ENCODE measurements around the gene RBM4.

The RBM4 gene

DNA sequence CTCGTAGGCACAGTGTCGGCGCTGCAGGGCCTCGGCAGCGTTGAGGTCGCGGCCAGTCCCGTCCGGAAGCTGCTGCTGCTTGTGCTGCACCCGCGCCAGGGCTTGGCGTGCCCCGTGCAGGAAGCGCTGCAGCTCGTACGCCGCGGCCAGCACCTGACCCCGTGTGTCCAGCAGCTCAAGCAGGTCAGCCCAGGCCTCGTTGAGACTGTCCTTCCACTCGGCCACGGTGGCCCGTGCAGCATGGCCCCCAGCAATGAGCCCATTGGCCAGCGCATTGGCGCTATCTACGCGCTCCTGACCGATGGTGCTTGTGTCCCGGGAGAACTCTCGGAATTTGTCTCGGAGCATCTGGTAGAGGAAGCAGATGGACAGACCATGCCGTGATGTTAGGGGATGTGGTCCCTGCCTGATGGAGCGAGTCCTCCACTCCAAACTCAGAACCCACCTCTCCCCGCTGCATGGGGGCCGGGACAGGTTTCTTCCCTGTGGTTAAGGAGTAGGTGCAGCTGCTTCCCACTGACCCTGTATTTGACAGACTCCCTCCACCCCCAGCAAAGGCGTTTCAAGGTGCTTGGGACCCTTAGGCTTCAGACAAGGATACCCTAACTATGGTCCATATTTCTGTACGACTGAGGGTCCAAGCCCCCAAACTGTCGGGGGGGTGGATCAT, 52.9 kb downstream of the RBM4 start:
- TF ChIP-seq, protein P1, sequence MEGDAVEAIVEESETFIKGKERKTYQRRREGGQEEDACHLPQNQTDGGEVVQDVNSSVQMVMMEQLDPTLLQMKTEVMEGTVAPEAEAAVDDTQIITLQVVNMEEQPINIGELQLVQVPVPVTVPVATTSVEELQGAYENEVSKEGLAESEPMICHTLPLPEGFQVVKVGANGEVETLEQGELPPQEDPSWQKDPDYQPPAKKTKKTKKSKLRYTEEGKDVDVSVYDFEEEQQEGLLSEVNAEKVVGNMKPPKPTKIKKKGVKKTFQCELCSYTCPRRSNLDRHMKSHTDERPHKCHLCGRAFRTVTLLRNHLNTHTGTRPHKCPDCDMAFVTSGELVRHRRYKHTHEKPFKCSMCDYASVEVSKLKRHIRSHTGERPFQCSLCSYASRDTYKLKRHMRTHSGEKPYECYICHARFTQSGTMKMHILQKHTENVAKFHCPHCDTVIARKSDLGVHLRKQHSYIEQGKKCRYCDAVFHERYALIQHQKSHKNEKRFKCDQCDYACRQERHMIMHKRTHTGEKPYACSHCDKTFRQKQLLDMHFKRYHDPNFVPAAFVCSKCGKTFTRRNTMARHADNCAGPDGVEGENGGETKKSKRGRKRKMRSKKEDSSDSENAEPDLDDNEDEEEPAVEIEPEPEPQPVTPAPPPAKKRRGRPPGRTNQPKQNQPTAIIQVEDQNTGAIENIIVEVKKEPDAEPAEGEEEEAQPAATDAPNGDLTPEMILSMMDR (IDR thresholded peaks at IDR 0.05; ENCODE audit: low read depth, low read length, missing control alignments): no peak
- H3K4me3 ChIP-seq (ENCODE audit: low read depth, low read length): no peak overlapping the region
- no peak for DNase-seq (ENCODE audit: low read depth)

DNA sequence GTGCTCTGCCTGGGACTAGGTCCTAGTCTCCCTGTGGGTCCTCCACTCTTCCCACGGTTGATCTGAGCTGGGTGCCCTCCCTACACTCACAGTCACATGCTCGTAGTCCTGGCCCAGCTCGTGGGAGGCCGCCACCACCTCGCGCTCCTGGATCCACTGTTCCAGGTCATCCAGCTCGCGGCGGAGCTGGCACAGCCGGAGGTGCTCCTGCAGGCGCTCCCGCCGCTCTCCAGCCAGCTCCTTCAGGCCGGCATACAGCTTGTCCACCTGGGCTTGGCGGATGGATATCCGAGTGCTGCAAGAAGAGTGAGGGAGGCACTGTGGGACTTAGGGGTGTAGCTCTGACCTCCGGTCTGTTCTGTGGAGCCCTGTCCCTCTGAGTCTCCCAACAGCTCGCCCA, 53.9 kb downstream of the RBM4 start:
- TF ChIP-seq, protein P1 (IDR thresholded peaks at IDR 0.05; ENCODE audit: low read depth, low read length, missing control alignments): no peak
- no peak for DNase-seq (ENCODE audit: low read depth)
- H3K4me3 ChIP-seq (ENCODE audit: low read depth, low read length): no peak overlapping the region

DNA sequence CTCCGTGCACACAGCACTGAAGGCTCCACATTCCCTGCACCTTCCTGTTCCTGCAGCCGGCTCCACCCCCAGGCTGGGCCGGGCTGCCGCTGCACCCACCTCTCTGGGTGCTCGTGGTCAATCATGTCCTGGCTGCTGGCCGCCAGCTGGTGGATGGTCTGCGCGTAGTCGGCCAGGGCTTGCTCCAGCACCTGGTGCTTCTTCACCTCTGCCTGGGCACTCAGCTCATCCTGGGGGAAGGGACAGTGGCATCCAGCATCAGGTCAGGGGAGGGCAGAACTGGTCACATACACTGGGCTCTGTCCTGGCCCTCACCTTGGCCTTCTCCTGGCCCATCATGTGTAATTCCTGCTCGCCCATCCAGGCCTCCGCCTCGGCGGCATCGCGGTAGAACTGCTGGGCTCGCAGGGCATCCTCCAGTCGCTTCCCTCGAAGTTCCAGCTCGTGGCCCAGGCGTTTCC, 54.4 kb downstream of the RBM4 start:
- H3K4me3 ChIP-seq (ENCODE audit: low read depth, low read length): no peak overlapping the region
- DNase-seq (ENCODE audit: low read depth): no peak
- TF ChIP-seq, protein P1 (IDR thresholded peaks at IDR 0.05; ENCODE audit: low read depth, low read length, missing control alignments): no peak

DNA sequence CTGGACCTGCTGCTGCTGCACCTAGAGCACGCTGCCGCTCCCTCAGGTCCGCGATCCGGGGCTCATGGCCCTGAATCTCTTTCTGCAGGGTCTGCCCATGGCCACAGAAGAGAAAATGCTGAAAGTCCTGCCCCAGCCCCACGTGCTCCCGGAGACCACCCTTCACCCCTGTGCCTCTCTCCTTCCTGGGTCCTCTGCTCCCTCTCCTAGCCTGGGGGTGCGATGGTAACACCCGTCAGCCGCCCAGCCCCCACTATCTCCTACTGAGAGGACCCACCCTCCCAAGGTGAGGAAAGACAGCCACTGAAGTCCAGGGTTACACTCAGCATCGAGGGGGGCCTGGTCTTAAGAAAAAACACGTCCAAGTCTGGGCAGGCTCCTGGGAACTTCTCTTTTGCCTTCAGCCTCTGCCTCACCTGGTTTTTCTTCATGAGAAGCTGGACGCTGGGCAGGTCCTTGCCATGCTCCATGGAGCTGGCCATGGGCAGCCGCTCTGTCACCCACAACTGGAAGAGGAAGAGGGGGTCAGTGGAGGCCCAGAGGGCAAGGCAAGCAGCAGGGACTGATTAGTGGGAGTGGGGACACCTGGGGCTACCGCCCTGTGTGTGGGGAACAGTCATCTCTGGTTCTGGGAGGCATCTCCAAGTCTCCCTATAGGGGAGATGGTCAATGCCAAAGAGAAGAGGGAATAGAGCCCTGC, 55.0 kb downstream of the RBM4 start:
- no peak for DNase-seq (ENCODE audit: low read depth)
- H3K4me3 ChIP-seq (ENCODE audit: low read depth, low read length): no peak overlapping the region
- TF ChIP-seq, protein P1 (IDR thresholded peaks at IDR 0.05; ENCODE audit: low read depth, low read length, missing control alignments): no peak

DNA sequence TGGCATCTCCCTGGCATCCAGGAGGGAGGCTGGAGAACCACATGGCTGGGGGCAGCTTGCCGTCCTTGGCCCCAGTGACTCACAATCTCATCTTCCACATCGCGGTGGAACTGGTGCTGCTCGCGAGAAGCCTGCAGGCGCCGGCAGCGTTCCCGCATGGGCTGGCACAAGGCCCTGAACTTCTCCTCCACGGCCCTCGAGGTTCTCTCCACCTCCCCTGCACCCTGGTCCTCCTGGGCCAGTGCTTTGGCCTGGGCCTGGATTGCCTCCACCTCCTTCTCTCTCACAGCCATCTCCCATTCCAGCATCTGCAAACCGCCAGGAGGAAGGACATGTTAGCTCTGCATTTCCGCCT, 55.5 kb downstream of the RBM4 start:
- no peak overlapping the region for H3K4me3 ChIP-seq (ENCODE audit: low read depth, low read length)
- DNase-seq (ENCODE audit: low read depth): no peak
- TF ChIP-seq, protein P1 (IDR thresholded peaks at IDR 0.05; ENCODE audit: low read depth, low read length, missing control alignments): no peak

DNA sequence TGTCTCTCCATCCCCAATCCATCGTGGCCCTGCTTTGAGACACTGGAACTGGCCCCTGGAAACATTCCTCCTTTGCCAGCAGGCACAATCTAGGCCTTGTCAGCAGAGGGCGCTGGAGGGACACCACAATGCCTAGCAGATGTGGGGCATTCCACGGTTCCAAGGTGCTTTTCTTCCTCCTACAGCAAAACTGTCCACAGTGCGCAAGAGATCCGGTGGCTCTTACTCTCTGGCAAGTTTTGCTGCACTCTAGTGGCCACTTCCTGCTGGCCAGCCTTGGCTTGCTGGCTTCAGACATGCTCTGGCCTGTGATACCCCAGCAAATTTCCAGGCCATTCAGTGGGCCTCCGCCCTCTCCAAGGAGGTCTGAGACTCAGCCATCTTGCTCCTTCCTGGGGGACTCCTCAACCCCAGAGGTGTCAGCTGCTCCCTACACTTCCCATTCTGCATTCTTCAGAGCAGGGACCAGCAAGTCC, 56.3 kb downstream of the RBM4 start:
- H3K4me3 ChIP-seq (ENCODE audit: low read depth, low read length): no peak overlapping the region
- peak; percentile 67 for DNase-seq (ENCODE audit: low read depth)
- TF ChIP-seq, protein P1 (IDR thresholded peaks at IDR 0.05; ENCODE audit: low read depth, low read length, missing control alignments): peak; percentile 94
